DMS153 treated with DMSO at 0.1 percent for 48 hours (cell line): ENCODE measurements around the gene SYCP2.

ENCODE experiments used
- DNase-seq: peaks from one replicate; lab custom pipeline; 2025; ENCODE audit not compliant: unreplicated experiment; lab: John Stamatoyannopoulos, UW

The SYCP2 gene

DNA sequence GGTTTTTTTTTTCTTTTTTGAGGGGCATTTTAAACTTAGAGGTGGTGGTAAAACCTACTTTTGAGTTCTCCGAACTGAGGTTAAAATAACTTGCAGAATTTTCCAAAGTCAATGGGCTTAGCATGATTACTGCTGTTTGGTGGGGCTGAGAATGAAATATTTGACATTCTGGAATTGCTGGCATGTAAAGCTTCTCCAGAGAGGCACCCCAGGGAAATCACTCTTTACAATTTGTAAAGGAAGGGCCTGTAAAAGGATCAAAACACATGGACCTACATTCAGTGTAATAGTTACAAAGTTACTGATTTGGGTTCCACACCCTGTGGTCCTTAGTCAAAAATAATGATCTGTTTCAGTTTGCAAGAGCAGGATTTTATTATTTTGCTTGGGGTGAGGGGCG lies 12.3 kb upstream of the SYCP2 start:
- DNase-seq = no peak

DNA sequence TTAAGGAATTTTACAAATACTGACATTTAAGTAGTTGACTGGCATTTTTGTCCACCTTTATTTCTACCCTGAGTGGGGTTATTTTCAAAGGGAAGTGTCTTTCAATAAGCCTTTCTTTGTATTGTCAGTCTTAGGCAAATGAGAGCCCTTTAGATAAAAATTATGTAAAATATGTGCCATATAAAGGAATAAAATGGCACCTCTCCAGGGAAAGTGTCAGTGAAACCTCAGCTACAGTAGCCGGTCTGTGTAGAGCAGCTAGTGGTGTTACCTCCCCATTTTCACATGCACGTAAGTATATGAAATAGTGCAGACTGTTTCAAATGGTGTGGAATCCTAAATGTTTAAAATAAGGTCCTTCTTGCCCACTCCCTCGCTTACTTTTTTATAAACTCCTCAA lies 11.7 kb upstream of the SYCP2 start:
- no peak for DNase-seq

DNA sequence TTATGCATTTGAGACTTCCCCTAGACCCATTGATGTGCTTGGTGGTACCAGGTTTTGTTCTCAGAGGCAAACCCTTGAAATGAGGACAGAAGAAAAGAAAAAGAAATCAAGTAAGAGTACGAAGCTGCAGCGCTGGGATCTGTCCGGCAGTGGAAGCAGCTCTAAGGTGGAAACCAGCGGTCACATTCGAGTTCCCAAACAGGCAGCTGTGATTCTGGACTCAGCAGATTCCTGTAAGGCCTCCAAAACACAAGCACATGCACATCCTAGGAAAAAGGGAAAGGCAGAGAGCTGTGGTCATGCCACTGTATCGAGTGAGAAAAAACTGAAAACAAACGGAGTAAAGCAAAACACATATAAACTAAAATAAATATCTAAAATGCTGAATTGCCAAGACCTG lies 11.3 kb upstream of the SYCP2 start:
- no peak for DNase-seq

DNA sequence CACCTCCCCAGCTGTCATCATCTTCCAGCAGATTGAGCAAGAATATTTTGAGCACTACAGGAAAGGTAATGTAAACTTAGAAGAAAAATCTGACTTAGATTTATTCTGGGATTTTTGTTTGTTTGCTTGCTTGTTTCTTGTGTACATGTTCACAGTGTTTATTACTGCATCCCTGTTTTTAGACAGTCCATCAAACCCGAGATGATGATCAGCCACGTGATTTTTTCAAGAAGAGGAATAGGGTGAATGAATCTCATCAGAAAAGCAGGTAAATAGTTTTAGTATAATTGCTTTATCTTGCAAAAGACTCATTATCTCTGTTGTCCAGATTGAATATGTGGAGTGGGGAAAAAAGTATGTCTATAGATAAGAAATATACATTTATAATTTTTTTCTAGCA lies 8.8 kb upstream of the SYCP2 start:
- DNase-seq = no peak

DNA sequence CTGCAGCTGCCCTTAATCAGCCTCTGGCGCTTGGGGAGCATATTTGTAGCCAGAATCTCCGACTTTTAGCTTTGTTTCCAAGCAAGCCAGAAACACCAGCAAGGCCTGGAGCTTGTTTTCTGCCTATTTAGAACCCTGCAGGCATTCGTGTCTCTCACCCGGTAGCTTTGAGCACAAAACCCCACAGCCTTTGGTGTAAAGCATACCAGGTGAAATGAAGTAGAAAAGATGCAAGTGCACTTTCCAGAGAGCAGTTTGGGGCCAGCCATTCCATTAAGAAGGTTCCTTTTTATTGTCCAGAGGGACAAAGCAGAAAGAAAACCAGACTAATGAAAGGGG lies 7.5 kb upstream of the SYCP2 start:
- DNase-seq = no peak

DNA sequence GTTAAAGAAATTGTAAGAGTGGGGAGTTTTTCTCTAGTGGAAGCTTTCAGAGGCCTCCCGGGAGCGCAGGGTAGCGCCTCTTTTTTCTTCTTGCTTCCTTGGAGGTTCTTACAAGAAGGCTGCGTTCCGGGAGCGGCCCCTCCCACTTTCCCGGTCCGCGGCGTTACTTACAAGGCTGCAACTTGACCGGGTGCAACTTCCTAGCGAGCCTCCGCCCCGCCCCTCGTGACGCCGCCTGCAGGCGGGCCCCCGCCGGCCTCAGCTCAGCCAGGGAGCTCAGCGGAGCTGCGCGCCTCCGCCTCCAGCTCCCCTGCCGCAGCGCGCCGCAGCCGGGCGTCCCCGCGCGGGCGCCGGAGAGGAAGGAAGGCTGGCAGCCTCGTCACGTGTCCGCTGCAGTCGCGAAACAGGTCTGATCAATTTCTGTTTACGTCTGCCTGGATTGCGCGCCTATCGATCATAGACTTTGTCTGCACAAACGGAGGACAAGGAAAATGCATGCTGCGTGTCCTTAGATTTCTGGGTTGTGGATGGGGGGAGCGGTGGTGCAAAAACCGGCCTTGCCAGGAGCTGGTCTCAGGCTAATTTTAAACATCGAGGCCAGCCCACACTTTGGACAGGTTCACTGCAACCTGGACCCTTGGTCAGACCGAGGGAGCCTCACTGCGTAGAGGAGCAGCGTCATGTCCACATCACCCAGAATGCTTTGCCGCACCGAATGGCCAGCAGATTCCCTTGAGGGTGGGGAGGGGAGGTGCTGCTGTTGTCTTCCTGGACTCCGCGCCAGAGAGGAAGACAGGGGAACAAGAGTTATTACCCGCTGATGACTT lies 6.9 kb upstream of the SYCP2 start, which contains the start of the genes FAM217B and PPP1R3D:
FAM217B (plus strand) TSS at position 261 of the 827 bp plus-strand sequence. CDS start 3,555 bp downstream, outside the sequence.
PPP1R3D (minus strand) TSS at position 177 of the 827 bp plus-strand sequence. CDS start 374 bp downstream, outside the sequence.
- DNase-seq = peak; percentile 75

DNA sequence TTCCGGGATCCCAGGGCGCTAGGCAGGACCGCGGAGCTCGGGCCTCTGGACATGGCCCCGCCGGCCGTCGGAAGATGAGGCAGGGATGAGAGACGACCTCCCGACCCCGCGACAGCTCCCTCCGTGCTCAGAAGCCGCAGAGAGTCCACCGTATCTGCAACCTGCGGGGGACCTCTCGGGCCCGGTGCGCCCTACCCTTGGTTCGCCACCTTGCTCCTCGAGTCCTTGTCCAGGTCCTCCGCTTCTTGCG lies 6.4 kb upstream of the SYCP2 start:
- no peak for DNase-seq

DNA sequence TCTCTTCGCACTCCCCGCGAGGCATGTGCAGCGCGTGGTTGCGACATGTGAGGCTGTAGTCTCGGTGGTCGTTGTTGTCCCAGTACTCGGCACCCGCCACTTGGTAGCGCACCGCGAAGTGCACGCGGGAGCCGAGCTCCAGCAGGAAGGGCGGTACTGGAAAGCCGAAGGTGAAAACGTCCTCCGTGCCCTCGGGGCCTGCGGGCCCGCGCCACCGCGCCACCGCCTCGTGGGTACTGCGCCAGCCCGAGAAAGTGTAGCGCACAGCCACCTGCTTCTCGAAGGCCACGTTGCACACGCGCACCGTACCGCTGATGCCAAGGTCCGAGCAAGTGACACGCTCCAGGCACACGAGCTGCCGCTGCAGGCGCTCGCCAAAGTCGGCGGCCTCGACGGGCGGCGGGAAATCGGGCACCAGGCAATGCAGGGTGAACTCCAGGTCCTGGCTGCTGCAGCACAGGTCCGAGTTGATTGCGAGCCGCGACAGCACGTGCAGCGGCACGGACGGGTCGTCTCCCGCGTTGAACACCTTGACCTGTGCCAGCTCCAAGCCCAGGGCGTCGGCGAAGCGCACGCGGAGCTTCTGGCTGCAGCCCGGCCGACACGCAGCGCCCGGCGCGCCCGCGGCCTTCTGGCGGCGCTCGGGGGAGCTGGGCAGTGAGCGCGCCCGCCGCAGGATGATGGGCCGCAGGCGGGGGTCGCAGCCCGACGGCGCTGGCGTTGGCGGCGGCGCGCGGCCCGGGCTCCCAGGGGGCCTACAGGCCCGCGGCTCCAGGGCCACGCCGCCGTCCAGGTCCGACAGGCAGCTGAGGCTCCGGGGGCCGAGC lies 5.8 kb upstream of the SYCP2 start:
- no peak for DNase-seq

DNA sequence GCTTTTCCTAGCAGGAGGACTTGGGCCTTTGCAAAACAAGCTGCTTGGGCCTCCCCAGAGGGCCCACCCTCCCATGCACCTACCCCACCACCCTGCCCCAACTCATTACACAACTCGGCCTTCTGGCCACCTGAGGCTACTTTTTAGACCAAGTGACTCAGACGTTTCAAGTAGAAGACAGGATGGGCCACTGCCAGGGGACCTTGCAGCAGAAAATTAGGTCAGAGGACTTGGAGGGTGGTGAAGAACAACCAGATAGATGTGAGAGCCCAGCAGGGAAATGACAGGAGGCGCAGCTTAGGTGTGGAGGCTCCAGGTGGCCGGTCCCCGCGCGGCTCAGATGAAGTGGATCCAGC lies 5.2 kb upstream of the SYCP2 start:
- no peak for DNase-seq

DNA sequence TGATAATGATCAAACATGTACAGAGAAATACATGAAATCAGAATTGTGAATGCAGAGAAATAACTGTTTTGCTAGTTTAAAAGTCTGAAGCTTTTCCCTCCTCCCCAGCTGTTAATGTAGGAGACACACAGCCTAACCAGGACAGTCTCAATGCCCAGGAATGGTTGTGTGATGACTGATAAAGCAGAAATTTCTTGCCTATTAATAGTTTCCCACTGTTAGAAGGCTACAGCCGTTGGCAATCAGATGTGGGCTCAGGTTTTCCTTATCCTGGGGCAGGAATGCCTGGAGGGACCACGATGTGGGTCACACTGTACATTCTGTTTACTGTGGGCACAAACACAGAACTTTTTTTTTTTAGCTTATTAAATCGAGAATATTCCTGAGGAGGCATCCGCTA lies 4.8 kb upstream of the SYCP2 start:
- DNase-seq = no peak

DNA sequence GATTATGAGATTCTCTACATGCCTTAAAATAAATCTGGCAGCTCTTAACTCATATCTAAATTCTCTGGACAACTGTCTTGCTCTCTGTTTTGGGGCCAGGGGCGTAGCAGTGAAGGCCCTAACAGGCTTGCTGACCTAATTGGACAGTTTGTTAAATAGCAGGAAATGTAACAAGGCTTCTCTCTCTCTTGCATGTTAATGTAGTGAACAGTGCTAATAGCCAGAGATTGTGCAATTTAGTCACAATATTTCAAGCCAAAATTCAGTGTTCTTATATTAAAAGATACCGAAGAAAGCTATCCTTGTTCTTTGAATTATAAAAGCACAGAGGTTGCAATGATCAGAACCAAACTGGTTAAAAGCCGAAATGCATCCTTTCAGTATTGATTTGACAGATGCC lies 3.7 kb upstream of the SYCP2 start:
- no peak for DNase-seq

DNA sequence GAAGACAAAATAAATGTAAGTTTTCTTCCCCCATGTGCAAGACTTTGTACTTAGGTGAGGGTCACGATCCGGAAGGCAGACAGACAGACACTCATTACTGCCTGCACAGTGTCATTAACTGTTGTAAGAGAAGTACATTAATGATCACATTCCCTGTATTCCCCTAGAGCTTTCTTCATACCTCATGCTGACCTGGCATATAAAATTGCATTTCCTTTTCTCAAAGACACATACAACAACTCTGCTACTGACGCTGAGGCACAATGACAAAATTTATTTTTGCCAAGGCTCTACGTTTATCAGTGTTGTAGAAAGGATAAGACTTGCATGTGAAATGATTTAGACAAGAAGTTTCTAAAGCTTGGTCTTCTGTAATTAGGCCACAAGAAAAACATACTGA lies 3.0 kb upstream of the SYCP2 start:
- DNase-seq = no peak

DNA sequence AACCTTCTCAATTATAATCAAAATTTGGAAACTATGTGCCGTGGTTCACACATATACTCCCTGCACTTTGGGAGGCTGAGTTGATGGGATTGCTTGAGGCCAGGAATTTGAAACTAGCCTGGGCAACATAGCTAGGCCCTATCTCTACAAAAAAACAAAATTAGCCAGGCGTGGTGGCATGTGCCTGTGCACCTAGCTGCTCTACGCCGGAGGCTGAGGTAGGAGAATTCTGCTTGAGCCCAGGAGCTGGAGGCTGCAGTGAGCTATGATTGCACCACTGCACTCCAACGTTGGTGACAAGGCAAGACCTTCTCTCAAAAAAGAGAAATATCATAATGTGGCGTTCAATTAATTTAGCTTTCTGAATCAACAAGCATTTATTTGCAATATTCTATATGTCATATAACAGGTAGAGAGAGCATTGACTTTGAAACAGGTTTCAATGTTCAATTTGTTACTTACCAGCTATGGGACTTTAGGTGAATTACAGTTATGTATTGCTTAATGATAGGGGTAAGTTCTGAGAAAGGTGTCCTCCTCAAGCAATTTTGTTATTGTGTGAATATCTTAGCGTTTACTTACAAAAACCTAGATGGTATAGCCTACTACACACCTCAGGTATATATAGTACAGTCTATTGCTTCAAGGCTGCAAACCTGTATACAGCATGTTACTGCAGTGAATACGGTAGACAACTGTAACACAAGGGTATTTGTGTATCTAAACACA lies 2.2 kb upstream of the SYCP2 start:
- no peak for DNase-seq

DNA sequence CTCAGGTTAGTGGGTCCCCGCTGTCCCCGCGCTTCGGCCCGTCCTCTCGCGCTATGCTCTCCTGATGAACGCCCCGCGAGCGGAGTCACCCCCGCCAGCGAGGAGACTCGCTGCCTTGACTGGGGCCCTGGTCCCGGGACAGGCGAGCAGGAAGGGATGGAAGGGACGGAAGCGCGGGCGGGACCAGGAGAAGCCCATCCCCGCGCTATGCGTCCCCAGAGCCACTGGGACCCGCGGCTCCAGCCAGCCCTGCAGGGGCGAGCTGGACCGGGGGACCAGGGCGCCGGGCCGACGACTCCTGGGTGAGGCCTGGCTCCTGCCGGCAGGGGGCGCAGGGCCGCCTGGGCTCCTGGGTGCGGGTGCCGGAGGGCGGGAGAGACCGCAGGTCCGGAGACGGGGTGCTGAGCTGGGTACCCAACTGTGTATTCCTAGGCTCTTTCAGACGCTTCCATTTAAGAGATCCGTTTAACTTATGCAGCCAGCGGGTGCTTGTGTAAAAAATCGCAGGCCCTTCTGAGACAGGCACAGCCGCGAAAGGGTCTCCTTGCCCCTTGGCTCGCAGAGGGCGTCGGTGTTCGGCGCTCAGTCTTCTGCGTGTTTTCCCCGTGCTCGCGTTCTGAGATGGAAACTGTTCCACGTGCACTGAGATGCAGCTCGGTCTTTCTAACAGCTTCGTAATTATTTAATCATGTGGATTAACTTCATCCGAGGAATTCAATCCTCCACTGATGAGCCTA lies 580 bp upstream of the SYCP2 start:
- no peak for DNase-seq

DNA sequence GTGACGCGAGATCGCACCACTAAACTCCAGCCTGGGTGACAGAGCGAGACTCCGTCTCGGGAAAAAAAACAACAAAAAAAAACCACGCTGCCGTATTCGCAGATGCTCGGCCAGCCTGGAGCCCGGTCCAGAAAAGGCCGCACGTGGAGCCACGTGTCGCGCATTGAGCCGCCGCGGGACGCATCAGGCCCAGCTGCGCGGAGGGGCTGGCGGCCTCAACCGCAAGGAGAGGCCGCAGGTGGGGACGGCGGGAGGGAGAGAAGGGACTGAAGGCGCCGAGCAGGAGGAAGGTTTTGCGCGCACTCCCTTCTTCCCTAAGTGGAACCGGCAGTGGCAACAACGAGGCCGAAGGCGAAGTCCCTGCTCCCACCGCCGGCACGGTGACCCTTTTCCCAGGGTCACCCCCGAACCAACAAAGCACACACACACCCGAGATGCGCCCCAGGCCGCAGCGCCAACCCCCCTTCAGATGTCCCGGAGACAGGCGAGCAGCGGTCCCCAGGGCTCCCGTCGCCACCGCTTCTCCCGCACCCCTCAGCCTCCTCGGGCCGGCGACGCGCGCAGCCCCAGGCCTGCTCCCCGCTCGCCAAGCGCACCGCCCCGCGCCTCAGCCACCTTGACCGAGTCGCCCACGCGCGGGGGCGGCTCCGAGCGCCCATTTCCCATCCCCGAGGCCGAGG lies 681 bp downstream of the SYCP2 start:
- no peak for DNase-seq

DNA sequence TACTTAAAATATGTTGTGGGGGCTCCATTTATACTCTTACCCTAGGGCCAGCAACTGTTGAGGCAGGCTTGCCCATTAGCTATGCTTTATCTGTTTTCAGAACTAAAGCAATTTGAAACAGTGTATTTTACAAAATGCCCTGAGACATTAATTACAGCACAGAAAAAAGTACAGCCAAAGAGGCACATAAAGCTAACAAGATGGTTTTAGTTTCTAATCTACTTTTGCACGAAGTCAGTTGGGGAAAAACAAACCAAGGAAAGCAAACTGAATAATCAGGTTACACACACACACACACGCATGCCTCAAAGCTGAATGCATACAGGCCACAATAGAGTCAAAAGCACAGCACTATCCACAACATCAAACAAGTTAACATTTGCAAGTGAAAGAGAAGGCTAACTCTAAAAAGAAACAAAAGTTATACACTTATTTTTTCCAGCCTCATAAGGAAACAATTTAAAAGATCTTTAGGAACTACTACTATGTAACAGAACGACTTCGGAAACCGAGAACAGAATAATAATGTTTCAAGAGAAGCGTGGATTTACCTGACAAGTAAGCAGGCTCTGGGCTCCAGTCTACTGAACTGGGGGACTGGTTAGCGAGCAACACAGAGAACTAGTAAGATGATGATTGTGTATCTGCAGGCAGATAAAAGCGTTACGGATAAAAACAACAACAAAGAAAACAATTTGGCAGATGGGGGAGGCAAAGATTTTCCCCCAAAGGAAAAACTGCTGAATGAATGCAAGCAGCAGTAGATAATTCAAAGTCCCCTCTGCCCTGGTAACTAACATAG lies 1.7 kb downstream of the SYCP2 start:
- DNase-seq = no peak

DNA sequence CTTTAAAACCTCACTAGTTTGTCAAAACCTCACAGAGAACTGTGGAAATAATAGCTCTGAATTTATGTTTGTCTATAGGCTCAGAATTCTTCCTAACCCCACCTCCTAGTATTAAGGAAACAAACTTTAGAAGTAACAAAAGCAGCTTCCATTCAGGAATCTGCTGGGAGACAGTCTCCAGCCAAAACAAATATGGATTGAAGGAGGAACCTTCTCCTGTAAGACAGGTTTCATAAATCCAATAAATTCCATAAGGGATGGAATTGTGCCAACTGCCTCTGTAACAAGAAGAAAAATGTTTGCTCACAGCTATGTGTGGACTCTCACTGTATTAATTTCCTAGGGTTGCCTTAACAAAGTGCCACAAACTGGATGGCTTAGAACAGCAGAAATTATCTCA lies 7.5 kb downstream of the SYCP2 start:
- DNase-seq = no peak

DNA sequence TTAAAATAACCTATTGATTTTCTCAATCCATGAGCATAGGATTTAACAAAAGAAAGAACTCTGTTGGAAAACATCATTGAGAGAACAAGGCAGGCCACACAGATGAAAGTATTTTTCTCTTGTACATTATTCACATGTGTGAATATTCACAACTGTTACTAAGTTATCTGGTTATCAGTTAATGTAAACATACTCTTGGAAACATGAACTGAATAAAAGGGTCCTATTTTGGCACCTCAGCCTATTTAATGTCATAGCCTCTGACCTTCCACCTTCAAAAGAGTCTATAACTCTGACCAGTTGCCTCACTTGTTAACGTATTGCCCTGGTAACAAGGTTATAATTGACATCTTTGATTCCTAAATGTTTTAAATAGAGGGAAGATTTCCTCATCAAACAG lies 8.1 kb downstream of the SYCP2 start:
- DNase-seq = no peak

DNA sequence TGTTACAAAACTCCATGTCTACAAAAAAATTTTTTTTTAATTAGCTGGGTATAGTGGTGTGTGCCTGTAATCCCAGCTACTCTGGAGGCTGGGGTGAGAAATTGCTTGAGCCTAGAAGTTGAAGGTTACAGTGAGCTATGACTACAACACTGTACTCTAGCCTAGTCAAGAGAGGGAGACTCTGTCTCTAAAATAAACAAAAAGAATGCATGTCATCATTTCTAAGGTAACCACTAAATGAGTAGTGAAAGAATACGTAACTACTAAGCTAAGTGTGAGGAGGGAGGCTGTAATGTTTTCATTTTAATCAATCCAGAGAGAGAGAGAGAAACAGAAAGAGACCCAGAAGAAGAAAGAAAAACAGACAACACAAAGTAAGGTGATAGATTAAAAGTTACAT lies 9.9 kb downstream of the SYCP2 start:
- no peak for DNase-seq

DNA sequence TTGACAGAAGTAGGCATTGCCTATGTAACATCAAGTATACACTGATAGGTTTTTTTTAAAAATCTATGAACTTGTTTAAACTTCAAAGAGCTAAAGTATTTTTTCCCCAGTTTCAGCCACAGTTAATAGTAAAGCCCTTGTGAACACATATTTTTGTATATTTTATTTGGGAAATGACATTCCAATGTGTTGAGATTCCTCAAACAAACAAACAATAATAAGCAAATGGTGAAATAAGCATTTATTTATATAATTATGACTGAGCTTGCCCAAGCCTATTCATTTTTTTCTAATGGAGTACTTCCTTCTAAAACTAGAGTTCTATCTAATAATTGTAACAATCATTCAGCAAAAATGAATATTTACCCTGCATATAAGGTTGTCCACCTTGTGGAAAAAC lies 12.5 kb downstream of the SYCP2 start:
- DNase-seq = no peak
